Testis (tissue), 3 donors: Measurements from ENCODE around the gene PARPBP. TPM values are rescaled to one million over a fixed set of nuclear protein-coding genes. Genes with fewer than 3 reads are reported as not detected.

Experiments
- DNase-seq: peaks from one replicate; pipeline ENCODE4 v3.0.0-alpha.2; 2019
- H3K27ac ChIP-seq, 2 donors: fragments of 200-600 bp; sonication (generic); one replicate each; pipeline ENCODE4 v1.5.1; 2019
- H3K27me3 ChIP-seq: fragments of 200-600 bp; sonication (generic); one replicate; pipeline ENCODE4 v1.5.1; 2019
- H3K36me3 ChIP-seq: fragments of 200-600 bp; sonication (generic); one replicate; pipeline ENCODE4 v1.5.1; 2017; ENCODE audit warnings: low read depth; ENCODE audit errors: missing control alignments
- H3K4me1 ChIP-seq: fragments of 200-600 bp; sonication (generic); one replicate; pipeline ENCODE4 v1.5.1; 2019
- H3K4me3 ChIP-seq, 2 donors: fragments of 200-600 bp; sonication (generic); one replicate each; pipeline ENCODE4 v1.5.1; 2017 to 2019
- H3K9me3 ChIP-seq: fragments of 200-600 bp; sonication (generic); one replicate; pipeline ENCODE4 v1.5.1; 2017
- CTCF ChIP-seq, 3 experiments: fragments of 450-650 bp in 2 of 3; fragments of 200-600 bp in 1 of 3; sonication (generic) in 1 of 3; IDR thresholded peaks; one replicate each; pipeline ENCODE4 v1.5.1; 2016 to 2019; ENCODE audit warnings: antibody characterized with exemption in 3 of 3, mild to moderate bottlenecking in 2 of 3, moderate library complexity in 1 of 3
- POLR2A ChIP-seq: fragments of 450-650 bp; IDR thresholded peaks from one replicate; pipeline ENCODE4 v1.6.1; 2017; ENCODE audit warnings: antibody characterized with exemption, mild to moderate bottlenecking, moderate library complexity
- whole genome bisulfite sequencing, 2 donors: methylation state at CpG; one replicate each; pipeline ENCODE4 v1.1.5; 2018; 5-methylcytosine and 5-hydroxymethylcytosine counted together
- intact Hi-C: fragments of 100-400 bp; cut with DNase I; formaldehyde crosslinking; loops from one replicate; pipeline ENCODE4 v1.15.1; 2023; ENCODE audit warnings: low total_unique reads
- polyA plus RNA-seq: library from polyadenylated mRNA; stranded (reverse); fragments of 350-450 nt; fragmentation: Illumina TruSeq; extraction: RNeasy Lipid Tissue Mini Kit (QIAGEN cat#74804); gene quantifications from one replicate; pipeline ENCODE4 v1.2.3, GENCODE V29; 2014; ENCODE audit warnings: low read depth, low replicate concordance; ENCODE audit not compliant: insufficient read depth
- total RNA-seq, 2 donors: library from RNA; depleted of rRNA; stranded (reverse); fragments of >200 nt; gene quantifications; one replicate each; pipeline ENCODE4 v1.2.3, GENCODE V29; 2016

Gene PARPBP
- total and polyA plus RNA-seq, 3 donors from 2014 or later: 7.0 to 15.1 (median 9.9) TPM

GRCh38 chr12:102095677-102096263 lies 24.2 kb upstream of the PARPBP start:
- no peak for TF ChIP-seq CTCF (IDR thresholded peaks at IDR 0.05)
- TF ChIP-seq POLR2A: no peak
- DNase-seq: no peak
- 85 to 92% methylated on average over 2 of the region's 2 CpGs for WGBS, 2 donors
- Histone ChIP-seq H3K27me3 (no peaks in the 10 kb centered on the region), H3K4me1 (peaks cover 4% of the 10 kb centered on the region), H3K36me3 (no peaks in the 10 kb centered on the region), H3K4me3 (no peak overlapping the region), H3K9me3 (no peaks in the 10 kb centered on the region), H3K27ac (no peak overlapping the region)
- intact Hi-C loops: no loop called here

- no peak for DNase-seq
- intact Hi-C loops: no loop called here
- Histone ChIP-seq H3K4me1 (peaks cover 4% of the 10 kb centered on the region), H3K36me3 (no peaks in the 10 kb centered on the region), H3K9me3 (no peaks in the 10 kb centered on the region), H3K27me3 (no peaks in the 10 kb centered on the region), H3K4me3 (no peak overlapping the region), H3K27ac (no peak overlapping the region)
- WGBS, 2 donors: 90 to 95% methylated on average over 3 of the region's 3 CpGs
- TF ChIP-seq POLR2A: no peak
- TF ChIP-seq CTCF (IDR thresholded peaks at IDR 0.05): no peak
Observed at GRCh38 chr12:102096855-102097254, 23.1 kb upstream of the PARPBP start.

GRCh38 chr12:102106905-102107304 lies 13.1 kb upstream of the PARPBP start:
- Histone ChIP-seq H3K4me3 (no peak overlapping the region), H3K4me1 (no peaks in the 10 kb centered on the region), H3K9me3 (no peaks in the 10 kb centered on the region), H3K27me3 (no peaks in the 10 kb centered on the region), H3K27ac (no peak overlapping the region), H3K36me3 (no peaks in the 10 kb centered on the region)
- intact Hi-C loops: no loop called here
- DNase-seq: no peak
- TF ChIP-seq CTCF (IDR thresholded peaks at IDR 0.05) (no peak), POLR2A (no peak)
- WGBS, 2 donors: 98% methylated on average over 3 of the region's 3 CpGs

GRCh38 chr12:102107970-102108369 lies 12.0 kb upstream of the PARPBP start:
- no peak for DNase-seq
- H3K9me3 ChIP-seq: no peaks in the 10 kb centered on the region
- intact Hi-C loops: no loop called here
- TF ChIP-seq CTCF (IDR thresholded peaks at IDR 0.05): no peak
- no peak for TF ChIP-seq POLR2A
- no peaks in the 10 kb centered on the region for H3K4me1 ChIP-seq
- no peak overlapping the region for H3K4me3 ChIP-seq
- no peaks in the 10 kb centered on the region for H3K27me3 ChIP-seq
- no peaks in the 10 kb centered on the region for H3K36me3 ChIP-seq
- 95 to 100% methylated on average over 1 of the region's 1 CpG for WGBS, 2 donors
- H3K27ac ChIP-seq: no peak overlapping the region

- DNase-seq: no peak
- H3K27me3 ChIP-seq: no peaks in the 10 kb centered on the region
- no peaks in the 10 kb centered on the region for H3K4me1 ChIP-seq
- intact Hi-C loops: no loop called here
- no peak overlapping the region for H3K4me3 ChIP-seq
- H3K36me3 ChIP-seq: no peaks in the 10 kb centered on the region
- TF ChIP-seq POLR2A (no peak), CTCF (IDR thresholded peaks at IDR 0.05) (no peak)
- no peaks in the 10 kb centered on the region for H3K9me3 ChIP-seq
- H3K27ac ChIP-seq: no peak overlapping the region
Observed at GRCh38 chr12:102110782-102111181, 9.2 kb upstream of the PARPBP start.
